OCI-LY3 (cell line): ENCODE results near the gene CAMK2G.

Experiments used
- CTCF ChIP-seq: fragments of 200-600, 300-600 bp; sonication (generic); IDR thresholded peaks from 2 replicates; pipeline ENCODE4 v1.5.1; 2014; ENCODE audit warnings: antibody characterized with exemption, low read length, low read depth
- EZH2phosphoT487 ChIP-seq: fragments of 200-600 bp; shearing (Covaris generic); IDR thresholded peaks from 2 replicates; pipeline ENCODE4 v1.6.1; 2018; ENCODE audit warnings: antibody characterized with exemption, mixed run types, low read depth

GRCh38 chr10:73814896-73815718, 59.2 kb downstream of the CAMK2G start:
- TF ChIP-seq CTCF: peak; percentile 23; the same call in 1 of the 2 replicates
- TF ChIP-seq EZH2phosphoT487: no peak
